Cardiac muscle cell (in vitro differentiated cells and primary cell): Measurements from ENCODE around the gene MACROH2A1. TPM values are rescaled to one million over a fixed set of nuclear protein-coding genes. Genes with fewer than 3 reads are reported as not detected.

Source experiments
- DNase-seq, 2 donors: peaks; one replicate each; pipeline versions ENCODE4 v3.0.0 to v3.0.0-alpha.2; 2010 to 2017; ENCODE audit warnings: low read depth in 1 of 2, low spot score in 1 of 2
- H3K27ac ChIP-seq: fragments of 200-600 bp; sonication (generic); 2 replicates; pipeline ENCODE4 v1.5.1; 2016
- H3K27me3 ChIP-seq: fragments of 200-600 bp; sonication (generic); 2 replicates; pipeline ENCODE4 v1.6.0; 2016; ENCODE audit warnings: control low read depth
- H3K36me3 ChIP-seq: fragments of 200-600 bp; sonication (generic); 2 replicates; pipeline ENCODE4 v1.5.1; 2016; ENCODE audit warnings: control low read depth
- H3K4me1 ChIP-seq: fragments of 200-600 bp; sonication (generic); 2 replicates; pipeline ENCODE4 v1.8.1; 2017; ENCODE audit warnings: low read depth, mild to moderate bottlenecking, mixed run types
- H3K4me3 ChIP-seq: fragments of 200-600 bp; sonication (generic); 2 replicates; pipeline ENCODE4 v1.5.1; 2016; ENCODE audit warnings: mild to moderate bottlenecking
- H3K9me3 ChIP-seq: fragments of 200-600 bp; sonication (generic); 2 replicates; pipeline ENCODE4 v1.5.1; 2017; ENCODE audit warnings: low read depth, mild to moderate bottlenecking, control low read depth
- polyA plus RNA-seq: library from polyadenylated mRNA; unstranded; fragments of >200 nt; fragmentation: Nextera tagmentation; extraction: Ambion mirVana; gene quantifications from 2 replicates; pipeline ENCODE4 v1.2.1, GENCODE V29; 2016
- total RNA-seq: library from RNA; depleted of rRNA; stranded (reverse); fragments of >200 nt; gene quantifications from 2 replicates; pipeline ENCODE4 v1.2.3, GENCODE V29; 2016
- TF ChIP-seq, protein P1 (sequence below): IDR thresholded peaks from 2 replicates; pipeline ENCODE4 v1.5.1; 2012; ENCODE audit warnings: low read depth, mild to moderate bottlenecking, low read length

MACROH2A1 gene
- total and polyA plus RNA-seq, 2 experiments from 2014 or later, result 386 to 644 TPM

DNA sequence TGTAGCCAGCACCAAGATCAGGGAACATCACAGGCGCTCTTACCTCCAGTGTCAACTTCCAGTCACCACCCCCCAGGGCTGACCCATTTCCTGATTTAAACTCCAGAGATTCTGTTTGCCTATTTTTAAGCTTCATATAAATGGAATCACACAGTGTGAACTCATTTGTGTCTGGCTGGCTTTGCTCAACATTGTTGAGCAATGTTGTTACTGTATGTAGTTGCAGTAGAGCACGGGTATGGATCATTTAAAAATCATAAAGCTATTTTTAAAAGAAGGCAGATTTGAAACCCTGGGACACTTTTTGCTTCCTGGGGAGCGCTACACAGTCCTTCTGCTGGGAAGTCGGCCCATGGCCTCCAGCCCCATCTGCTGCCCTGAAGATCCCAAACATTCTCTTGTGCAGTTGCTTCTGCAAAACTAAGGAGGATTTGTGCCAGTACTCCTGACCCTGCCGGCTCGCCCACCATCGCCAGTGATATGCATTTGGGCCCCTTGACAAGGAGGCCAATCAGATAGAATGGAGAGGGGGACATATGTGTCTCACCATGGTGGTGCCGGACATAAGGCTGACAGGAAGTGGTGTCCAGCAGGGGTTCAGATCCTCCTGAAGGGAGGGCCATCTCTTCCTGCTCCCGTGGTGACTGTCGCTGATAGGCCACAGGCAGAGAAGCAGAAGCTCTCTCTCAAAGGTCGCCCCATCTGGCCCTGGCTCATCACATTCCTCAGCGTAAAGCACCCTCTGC, 34.8 kb upstream of the MACROH2A1 start:
- Histone ChIP-seq H3K4me3 (no peak overlapping the region), H3K27ac (no peak overlapping the region), H3K9me3 (no peaks in the 10 kb centered on the region), H3K36me3 (no peaks in the 10 kb centered on the region), H3K4me1 (peaks cover 9% of the 10 kb centered on the region), H3K27me3 (no peaks in the 10 kb centered on the region)
- peak in 1 of 2 donors; percentile 55 for DNase-seq
- TF ChIP-seq, protein P1, sequence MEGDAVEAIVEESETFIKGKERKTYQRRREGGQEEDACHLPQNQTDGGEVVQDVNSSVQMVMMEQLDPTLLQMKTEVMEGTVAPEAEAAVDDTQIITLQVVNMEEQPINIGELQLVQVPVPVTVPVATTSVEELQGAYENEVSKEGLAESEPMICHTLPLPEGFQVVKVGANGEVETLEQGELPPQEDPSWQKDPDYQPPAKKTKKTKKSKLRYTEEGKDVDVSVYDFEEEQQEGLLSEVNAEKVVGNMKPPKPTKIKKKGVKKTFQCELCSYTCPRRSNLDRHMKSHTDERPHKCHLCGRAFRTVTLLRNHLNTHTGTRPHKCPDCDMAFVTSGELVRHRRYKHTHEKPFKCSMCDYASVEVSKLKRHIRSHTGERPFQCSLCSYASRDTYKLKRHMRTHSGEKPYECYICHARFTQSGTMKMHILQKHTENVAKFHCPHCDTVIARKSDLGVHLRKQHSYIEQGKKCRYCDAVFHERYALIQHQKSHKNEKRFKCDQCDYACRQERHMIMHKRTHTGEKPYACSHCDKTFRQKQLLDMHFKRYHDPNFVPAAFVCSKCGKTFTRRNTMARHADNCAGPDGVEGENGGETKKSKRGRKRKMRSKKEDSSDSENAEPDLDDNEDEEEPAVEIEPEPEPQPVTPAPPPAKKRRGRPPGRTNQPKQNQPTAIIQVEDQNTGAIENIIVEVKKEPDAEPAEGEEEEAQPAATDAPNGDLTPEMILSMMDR, result no peak

DNA sequence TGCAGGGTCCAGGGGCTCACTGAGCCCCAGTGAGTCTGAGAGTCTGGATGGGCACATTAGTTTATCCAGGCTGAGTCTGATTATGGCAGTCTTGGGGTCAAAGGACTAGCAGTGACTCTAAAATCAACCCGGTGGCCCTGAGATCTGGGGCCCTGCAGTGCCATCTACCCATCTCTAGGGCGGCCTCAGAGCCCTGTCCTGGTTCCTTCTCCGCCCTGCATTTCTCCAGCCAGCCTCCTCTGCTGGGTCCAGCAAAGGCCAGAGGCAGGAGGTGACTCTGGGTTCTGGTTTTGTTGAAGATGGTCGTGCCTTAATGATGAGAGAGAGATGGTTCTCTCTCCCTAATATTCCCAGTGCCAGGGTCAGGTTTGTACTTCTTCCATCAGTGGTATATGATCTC, 33.1 kb upstream of the MACROH2A1 start:
- TF ChIP-seq, protein P1, result no peak
- no peaks in the 10 kb centered on the region for H3K36me3 ChIP-seq
- H3K4me1 ChIP-seq, result peaks cover 10% of the 10 kb centered on the region
- H3K27me3 ChIP-seq, result no peaks in the 10 kb centered on the region
- no peaks in the 10 kb centered on the region for H3K9me3 ChIP-seq
- no peak overlapping the region for H3K4me3 ChIP-seq
- no peak for DNase-seq
- H3K27ac ChIP-seq, result no peak overlapping the region

DNA sequence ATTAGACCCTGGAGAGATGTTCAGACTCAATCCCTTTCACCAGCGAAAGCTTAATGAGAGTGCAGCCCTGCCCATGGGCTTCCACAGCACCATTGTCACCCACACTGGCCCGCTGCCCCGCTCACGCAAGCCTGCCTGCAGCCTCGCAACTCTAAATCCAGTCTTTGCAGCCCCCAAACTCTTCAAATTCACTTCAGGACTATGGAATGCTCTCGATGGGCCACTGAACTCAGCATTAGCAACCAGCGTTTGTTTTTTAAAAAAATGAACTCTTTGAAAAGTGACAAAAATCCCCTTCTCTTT, 31.1 kb upstream of the MACROH2A1 start:
- no peak for DNase-seq
- TF ChIP-seq, protein P1, result no peak
- peaks cover 10% of the 10 kb centered on the region for H3K4me1 ChIP-seq
- H3K4me3 ChIP-seq, result no peak overlapping the region
- no peak overlapping the region for H3K27ac ChIP-seq
- no peaks in the 10 kb centered on the region for H3K36me3 ChIP-seq
- no peaks in the 10 kb centered on the region for H3K9me3 ChIP-seq
- H3K27me3 ChIP-seq, result no peaks in the 10 kb centered on the region

DNA sequence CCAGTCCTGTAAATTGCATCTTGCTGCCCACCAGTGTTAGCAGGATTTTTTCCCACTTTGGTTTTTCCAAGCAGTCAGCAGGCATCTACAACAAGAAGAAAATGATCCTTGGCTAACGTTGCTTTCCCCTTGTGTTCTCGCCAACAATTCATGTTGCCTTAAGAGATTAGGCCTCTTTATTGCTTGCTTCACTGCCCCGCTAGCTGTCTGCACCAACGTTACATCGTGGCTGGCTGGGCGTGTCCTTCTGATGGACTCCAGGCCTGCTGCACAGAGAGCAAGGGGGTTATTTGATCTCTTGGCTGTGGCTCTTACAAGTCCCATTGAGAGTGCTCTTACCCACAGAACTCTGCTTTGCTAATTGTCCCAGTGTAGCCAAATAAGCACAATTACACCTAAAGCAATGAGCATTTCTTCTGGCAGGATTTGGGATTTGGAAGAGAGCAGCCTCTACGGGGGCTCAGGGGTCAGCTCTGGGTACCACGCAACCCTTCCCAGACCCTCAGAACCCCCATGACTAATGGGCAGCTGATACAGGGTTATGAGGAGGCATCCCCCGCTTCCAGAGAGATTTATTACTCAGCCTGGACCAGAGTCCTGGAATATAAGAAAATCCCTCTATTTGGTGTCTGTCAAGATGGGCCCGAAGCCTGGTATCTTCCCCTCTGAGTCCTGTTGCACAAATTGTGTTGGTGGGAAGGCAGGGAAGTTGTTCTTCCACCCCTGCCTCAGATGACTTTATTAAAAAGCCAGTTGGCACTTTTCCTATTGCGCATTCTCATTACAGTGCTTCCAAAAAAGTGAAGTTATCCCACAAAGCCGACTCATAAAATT, 30.5 kb upstream of the MACROH2A1 start:
- no peaks in the 10 kb centered on the region for H3K9me3 ChIP-seq
- H3K4me3 ChIP-seq, result no peak overlapping the region
- H3K27ac ChIP-seq, result no peak overlapping the region
- H3K4me1 ChIP-seq, result peaks cover 10% of the 10 kb centered on the region
- no peaks in the 10 kb centered on the region for H3K36me3 ChIP-seq
- H3K27me3 ChIP-seq, result no peaks in the 10 kb centered on the region
- TF ChIP-seq, protein P1, result no peak
- DNase-seq, result peak; percentile 81 to 95

DNA sequence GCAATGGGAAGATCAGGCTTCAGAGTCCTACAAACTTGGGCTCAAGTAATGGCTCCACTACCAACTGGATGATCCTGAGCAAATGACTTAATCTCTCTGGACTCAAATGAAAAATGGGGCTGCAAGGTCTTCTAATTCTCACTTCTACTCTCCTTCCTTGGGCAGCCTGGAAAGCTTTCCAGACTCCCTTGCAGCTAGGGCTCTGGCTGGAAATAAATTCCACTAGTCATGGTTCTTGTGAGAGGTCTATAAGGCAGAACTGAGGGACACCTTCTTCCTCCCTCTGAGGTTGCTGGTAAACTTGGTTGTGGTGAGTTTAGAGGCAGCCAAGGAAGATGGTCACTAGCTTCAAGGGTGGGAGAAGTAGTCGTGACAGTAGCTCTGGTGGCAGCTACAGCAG, 29.6 kb upstream of the MACROH2A1 start:
- no peaks in the 10 kb centered on the region for H3K36me3 ChIP-seq
- no peaks in the 10 kb centered on the region for H3K9me3 ChIP-seq
- TF ChIP-seq, protein P1, result no peak
- peaks cover 19% of the 10 kb centered on the region for H3K4me1 ChIP-seq
- DNase-seq, result no peak
- no peak overlapping the region for H3K4me3 ChIP-seq
- no peak overlapping the region for H3K27ac ChIP-seq
- no peaks in the 10 kb centered on the region for H3K27me3 ChIP-seq
